ENCODE data around the gene SHC1.

GRCh38 chr1:154968731-154969130, 1.8 kb downstream of the SHC1 start:
- TF ChIP-seq GATA3 (IDR thresholded peaks at IDR 0.05; ENCODE audit: low read depth, low read length) (no peak), GATA2 (IDR thresholded peaks at IDR 0.05; ENCODE audit: low read depth, low read length) (no peak)

All from SH-SY5Y (cell line).